GM04504 (cell line): ENCODE results near the gene C3orf38.
"Not testable (repeated sequence)": the region's sequence is repeated elsewhere in the genome, so short reads cannot be mapped to it uniquely, and the experiment has no call there.

Source experiments
- DNase-seq: peaks from one replicate; pipeline ENCODE4 v3.0.0-alpha.2; 2012; ENCODE audit warnings: low read depth

C3orf38 gene

DNA sequence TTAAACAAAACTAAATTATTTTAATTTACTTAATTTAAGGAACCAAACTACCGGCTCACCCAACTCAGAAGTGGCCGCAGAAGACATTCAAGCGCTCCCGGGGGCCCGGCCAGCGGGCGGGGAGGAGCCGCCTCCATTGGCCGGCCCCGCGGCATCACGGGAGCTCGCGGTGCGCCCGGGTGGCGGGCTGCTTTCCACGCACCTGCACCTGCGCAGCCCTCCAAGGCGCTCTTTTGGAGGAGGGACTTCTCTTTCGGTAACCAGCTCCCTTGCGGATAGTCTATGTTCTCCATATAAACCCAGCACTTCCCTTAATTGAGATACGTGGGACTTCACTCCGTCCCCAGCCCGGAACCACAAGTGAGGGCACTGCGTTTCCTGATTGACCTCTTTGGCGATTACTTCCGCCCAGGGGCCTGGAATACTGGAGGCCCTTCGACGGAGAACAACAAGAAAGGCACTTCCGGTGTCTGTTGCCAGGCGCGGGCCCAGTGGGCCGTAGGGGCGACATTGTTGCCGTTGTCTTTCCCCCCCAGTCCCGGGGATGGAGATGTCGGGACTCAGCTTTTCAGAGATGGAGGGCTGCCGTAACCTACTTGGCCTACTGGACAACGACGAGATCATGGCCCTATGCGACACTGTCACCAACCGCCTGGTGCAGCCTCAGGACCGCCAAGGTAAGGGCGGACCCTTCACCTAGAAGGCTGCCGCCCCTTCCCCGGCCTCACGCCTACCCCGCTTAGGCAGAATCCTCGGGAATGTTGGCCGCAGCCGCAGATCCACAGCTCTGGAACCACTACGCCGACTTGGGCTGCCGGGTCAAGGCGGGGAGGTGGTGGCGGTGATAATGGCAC lies at the start of gene C3orf38:
Gene C3orf38 (plus strand): TSS at position 451 of the 854 bp plus-strand sequence. CDS start 94 bp downstream, at position 545.
- peak; percentile 82 for DNase-seq

DNA sequence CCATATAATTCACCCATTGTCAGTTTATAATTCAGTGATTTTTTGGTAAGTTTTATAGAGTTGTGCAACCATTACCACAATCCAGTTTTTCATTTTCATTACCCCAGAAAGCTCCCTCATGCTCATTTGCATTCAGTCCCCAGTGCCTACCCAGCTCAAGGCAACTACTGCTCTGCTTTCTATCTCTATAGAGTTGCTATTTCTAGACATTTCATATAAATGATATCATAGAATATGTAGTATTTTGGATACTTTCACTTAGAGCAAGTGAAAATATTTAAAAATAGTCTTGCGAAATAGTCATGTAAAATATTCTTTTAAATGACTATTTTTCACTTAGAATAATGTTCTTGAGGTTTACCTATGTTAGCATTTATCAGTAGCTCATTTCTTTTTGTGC lies 48.6 kb upstream of the C3orf38 start:
- no peak for DNase-seq

DNA sequence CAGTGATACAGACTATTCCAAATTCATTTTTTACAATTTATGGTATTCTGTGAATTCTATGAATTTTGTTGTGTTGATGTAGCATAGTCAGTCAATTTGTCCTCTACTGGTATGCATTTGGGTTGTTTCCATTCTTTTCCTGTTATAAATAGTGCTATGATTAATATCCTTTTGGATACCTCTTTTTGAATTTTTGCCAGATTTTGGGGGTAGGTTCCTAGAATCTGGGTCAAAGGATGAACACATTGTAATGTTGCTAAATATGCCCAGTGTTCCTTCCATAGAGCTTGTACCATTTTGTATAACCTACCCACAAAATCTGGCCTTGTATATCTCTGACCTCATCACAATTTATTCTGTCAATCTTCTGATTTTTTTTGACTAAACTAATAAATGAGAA lies 44.4 kb upstream of the C3orf38 start:
- DNase-seq, result no peak

DNA sequence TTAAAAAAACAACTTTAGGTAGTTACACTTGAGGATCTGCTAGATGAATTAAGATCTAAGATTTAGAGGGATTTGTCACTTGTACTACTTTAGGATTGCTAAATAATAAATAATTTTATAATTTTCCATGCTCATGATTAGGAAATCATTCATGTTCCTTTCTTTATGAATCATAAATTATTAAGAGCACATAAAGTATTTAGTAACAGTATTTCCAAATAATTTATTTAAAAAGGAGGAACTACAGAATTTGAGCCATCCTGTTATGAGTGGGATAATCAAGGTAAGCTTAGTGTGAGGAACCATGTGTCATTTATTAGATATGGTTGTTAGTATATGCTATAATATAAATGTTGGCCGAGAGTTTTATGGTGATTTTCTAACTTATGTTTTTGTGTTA lies 37.5 kb upstream of the C3orf38 start:
- DNase-seq, result no peak

DNA sequence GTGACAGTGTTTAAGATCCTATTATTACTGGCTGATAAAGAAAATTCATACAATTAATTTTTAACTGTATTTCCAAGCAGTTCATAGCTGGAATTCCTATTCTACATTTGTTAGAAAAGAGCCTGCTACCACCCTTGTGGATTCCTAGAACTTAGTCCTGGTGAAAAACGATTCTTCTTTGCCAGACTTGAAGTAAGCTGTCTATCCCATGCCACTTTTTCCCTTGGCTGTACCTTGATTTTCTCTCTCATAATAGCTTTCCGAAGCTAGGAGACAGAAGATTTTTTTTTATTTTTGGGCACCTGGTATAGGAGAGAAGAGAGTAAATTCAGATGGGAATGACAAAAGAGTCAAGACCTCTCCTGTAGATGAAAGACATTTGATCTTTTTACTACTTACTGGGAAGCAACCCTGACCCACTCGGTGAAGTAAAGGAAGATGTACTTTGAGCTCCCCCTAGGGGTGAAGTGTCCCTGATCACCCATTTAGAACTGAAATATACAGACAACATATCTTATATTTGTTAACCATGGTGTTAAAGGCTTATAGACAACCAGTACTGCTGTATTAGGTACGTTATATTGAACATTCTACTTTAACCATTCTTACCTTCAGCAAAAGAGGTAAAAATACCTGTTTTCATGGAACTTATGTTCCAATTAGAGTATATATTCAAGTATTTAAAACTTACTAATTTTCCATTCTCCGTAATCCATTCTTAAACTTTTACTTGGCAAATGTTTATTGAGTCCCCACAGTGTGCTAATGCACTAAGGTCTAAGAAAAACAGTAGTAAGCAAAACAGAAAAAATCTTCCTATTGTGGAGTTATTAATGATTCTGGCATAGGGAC lies 36.2 kb upstream of the C3orf38 start:
- peak; percentile 44 for DNase-seq

DNA sequence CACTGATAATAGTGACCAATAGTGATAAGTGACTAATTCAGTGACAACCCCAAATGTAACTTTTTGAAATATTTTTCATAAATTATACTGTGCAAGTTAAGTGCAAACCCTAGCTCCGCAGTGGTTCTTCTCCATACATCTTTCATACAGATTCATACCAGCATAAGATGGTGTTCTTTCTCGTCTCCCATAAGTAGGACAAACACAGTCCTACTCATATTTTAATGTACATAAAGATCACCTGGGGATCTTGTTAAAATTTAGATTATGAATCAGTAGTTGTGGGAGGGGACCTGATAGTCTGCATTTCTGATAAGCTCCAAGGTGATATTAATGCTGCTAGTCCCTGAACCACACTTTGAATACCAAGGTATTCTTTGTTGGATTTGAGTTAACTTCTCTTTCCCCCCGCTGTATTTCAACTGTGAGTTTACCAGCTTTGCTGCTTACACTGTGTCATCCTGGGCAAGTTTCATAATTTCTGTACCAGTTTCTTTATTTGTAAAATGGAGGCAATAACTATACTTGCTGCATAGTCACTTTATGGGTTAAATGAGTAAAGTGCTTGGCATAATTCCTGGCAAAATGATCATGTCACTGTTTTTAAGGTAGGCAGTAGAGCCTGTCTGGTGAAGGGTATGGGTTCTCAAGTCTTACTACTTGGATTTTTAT lies 34.7 kb upstream of the C3orf38 start:
- no peak for DNase-seq

DNA sequence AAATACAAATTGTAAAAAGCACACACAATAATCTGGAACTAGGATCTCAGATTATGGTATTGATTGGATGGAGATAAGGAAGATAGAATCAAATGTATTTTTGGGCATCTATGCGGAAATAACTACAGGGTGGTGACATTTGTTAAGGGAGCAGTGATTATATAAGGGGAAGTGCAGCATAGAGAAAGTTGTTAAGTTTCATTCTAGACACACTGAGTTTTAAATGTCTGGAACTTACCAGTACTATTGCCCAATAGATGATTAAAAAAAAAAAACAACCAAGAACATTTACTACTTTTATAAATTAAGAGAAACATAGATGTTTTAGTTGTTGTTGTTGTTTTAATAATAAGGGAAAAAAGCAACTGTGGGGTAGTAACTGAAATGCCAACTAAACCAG lies 32.1 kb upstream of the C3orf38 start:
- DNase-seq, result no peak

DNA sequence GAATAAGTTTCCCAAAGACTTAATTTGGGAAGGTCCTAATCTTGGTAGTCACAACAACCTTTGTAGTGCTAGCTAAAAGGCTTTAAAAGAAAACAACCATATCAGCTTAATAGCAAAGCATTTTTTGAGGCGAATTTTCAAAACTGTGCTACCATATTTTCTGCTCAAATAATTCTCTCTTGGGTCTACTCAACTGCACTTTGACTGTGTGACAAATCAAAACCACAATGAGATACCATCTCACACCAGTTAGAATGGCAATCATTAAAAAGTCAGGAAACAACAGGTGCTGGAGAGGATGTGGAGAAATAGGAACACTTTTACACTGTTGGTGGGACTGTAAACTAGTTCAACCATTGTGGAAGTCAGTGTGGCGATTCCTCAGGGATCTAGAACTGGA lies 31.2 kb upstream of the C3orf38 start:
- DNase-seq, result not testable (repeated sequence)

DNA sequence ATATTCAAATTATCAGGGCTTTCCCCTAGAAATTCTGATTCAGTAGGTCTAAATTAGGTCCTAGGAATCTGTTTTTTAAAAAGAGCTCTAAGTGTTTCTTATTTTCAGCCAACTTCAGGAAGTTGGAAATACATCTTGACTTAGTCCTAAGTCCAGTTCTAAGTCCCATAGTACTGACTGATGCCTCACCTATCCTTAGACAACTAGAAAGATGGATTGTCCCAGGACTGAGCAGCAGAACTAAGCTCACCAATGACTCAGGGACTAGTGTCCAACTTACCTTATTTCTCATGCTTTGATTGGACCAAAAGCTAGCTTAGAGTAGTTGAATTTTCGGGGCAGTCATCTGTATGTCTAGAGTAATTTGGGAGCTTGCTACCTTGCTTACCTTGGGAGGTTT lies 26.2 kb upstream of the C3orf38 start:
- DNase-seq, result no peak

DNA sequence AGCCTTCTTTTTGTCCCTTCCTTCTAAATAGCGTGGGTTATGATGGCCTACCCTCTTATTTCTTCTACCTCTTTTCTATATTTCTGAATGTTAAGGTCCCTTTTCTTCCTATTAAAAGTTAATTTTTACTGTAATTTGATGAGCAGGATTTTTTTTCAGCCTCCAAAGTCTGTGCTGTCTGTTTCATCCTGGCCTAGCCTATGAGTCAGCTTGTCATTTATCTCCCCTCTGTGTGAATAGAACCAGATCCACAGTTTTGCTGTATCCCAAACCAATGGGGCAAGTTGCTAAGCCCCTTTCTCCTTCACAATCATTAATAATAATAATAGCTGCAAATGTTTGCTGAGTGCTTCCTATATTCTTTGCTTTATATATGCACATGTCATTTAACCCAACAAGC lies 18.1 kb upstream of the C3orf38 start:
- no peak for DNase-seq

DNA sequence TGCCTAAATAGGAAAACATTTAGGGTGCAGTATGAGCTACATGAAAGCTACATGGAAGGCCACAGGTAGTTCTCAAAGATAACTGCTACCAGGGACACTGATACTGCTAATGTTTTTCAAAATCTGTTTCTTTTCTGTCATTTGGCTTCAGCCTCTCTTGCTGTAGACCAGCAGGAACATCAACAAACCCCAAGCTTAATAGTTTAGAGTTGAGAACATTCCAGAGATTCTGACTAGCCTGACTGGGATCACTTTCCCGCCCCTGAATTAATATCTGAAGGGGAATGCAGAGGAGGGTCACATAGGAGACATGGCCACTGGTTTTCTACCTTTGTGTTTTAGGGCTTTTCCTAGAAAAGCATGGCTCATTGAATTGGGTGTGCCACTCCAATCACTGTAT lies 16.9 kb upstream of the C3orf38 start:
- DNase-seq, result no peak

DNA sequence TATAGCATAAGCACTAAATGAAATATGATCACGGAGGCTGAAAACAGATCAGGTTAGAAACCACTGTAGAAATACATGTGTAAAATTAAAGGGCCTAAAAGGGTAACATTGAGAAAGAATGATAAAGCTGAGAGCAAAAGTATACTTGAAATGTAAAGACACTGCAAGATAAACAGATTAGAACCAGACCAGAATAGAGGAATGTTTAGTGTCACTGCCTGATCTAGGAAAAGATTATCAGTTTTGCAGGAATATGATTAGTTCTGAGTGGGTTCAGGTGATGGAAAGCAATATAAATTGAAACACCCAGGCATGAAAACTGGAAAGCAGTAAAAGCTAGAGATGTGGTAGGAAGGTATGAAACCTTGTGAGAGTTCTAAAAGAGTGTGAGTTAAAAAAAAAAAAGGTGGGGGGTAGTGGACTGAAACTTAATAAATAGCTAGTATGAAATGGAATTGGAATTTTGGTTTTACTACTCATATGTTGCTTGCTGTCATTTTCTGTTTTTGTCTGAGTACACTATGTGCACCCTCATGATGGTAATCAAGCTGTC lies 16.0 kb upstream of the C3orf38 start:
- DNase-seq, result no peak

DNA sequence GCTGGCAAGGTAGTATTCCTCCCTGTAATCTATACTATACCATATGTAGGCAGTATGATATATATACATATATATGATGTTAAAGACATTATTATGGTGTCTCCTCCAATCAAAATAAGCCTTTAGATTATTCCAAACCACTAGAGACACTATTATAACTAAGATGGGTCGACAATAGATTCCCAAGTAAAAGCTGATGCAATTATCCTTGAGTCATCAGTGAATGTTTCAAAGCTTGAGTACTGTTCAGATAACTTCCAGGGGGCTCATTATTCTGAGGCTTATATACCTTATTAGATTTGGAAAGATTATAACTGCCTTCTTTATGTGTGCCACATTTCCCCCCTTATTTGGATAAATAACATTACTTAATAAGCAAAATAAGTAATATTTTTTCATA lies 11.9 kb upstream of the C3orf38 start:
- no peak for DNase-seq

DNA sequence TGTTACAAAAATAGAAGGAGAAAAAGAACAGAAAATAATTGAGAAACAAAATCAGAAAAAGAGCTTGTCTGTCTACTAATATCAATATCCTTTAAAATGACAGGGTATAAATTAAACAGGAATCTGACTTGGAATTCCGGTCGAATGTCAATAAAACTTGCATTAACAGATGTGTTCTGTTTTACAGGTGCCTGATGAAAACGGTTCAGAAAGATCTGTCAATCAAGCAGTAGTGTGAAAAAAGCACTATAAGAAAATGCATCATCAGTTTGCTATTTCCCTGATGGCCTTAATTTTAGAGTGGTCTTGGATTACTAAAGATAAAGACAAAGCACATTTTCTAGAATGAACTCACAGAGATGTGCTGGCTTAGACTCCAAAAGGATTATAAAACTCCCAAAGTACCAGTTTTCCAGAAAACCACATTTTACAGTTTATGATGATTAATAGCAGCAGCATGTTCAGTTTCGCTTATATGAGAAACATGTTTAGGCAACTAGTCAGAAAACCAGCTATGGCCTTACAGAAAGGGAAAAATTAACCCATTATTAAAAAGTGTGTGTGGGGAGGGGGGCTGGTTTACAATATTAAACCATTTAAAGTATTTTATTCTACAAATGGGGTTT lies 8.2 kb upstream of the C3orf38 start:
- DNase-seq, result peak; percentile 56

DNA sequence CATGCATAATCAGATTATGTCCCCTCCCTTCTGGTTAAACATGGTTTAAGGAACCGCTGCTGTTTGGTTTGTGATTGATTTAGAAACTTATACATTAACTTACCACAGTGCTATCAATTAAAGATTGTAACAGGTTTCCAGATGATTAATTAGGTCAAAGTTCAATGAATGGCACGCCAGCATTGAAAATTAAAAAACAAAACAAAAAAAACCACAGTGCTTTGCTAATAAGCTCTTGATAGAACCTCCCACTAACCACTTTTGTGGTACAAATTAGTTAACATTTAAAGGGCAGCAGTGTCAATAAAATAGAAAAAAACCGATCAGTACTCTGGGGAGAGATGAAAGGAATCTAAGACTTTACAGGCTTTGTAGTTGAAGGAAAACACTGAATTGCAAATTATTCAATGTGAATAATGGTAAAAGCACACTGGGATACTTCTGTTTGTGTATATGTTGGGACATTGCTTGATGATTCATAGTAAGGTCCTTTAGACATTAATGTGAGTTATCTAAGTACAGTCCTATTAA lies 7.6 kb upstream of the C3orf38 start:
- no peak for DNase-seq

DNA sequence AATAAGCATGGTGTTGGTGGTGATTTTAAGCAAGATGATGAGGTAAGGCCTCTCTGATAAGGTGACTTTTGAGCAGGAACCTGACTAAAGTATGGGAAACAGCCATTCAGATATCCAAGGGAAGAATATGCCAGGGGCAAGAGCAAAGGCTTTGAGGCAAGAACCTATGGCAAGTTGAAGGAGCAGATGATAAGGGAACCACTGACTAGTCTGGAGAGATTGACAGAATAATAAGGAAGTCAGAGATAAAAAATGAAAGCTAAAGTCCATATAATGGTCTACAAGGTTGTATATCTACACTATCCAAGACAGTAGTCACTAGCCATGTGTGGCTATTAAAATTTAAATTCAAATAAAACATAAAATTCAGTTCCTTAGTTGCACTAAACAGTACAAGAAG lies 2.5 kb upstream of the C3orf38 start:
- no peak for DNase-seq

DNA sequence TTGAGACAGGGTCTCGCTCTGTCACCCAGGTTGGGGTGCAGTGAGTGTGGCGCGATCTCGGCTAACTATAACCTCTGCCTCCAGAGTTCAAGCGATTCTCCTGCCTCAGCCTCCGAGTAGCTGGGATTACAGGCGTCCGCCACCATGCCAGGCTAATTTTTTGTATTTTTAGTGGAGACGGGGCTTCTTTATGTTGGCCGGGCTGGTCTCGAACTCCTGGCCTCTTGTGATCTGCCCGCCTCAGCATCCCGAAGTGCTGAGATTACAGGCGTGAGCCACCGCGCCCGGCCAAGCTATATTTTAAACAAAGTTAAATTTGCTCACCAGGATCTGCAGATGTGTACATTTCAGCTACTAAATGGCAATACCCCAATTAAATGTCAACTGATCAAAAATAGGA lies 1.1 kb upstream of the C3orf38 start:
- DNase-seq, result no peak

DNA sequence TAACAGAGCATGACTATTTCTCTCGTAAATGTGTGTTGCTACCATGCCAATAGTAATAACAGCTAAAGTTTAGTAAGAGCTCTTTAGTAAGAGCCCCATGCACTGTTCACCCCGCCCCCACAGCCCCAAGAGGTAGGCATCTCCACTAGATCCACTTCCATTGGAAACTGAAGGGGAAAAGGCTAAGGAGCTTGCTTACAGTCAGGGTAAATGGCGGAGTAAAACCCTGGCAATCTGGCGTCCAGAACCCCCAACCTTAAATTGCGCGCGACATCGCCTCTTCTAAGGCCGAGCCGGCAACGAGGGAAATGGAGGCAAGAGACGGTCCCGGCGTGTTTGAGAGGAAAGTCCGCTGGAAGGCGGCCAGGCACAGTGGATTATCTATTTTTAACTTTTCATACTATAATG lies 654 bp upstream of the C3orf38 start:
- DNase-seq, result no peak

DNA sequence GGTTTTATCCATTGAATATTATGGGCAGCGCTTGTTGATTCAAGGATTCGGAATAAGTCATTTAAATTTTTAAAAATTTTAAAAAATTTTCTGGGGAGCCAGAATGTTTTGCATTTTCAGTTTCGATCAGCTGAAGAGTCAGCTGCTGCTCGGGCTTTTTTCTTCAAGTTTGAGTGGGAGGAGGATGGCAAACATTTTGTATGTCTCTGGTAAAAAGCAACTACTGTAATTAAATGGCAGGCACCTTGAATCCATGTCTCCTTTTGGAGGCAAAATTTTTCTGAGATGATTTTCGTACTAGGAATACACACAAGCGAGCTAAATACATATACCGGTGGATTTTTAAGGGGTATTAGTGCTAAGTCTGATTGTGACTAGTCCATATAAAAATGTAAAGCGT lies 612 bp downstream of the C3orf38 start:
- DNase-seq, result no peak

DNA sequence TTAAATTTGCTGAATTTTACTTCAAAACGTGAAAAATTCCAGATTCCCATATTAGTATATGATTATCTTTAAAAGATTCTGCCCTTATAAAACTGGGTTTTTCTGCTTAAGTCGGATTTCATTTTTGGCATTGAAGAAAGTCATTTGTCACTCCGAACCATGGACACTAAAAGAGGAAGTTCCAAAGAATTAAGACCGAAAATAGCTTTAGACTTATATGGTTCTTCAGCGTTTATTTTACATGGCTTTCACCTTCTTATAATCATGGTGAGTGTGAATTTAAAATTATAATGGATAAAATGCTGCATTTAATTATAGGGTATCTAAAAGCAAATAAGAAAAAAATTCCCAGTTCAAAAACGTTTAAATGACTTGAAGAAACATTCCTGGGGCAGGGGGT lies 1.0 kb downstream of the C3orf38 start:
- DNase-seq, result no peak

DNA sequence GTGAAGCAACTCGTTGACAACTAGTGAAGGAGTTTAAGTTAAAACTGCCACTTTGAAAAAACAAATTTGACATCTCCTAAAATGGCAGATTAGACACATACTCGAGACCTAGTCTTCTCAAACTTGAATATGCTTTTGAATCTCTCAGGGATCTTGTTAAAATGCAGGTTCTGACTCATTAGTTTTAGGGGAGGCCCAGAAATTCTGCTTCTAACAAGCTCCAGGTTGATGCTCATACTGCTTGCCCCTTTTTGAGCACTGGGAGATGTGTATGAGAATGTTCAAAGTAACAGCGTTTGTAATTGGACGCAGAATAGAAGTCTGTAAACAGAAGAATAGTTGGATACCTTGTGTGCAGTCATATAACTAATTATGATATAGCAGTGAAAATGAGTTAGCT lies 1.6 kb downstream of the C3orf38 start:
- no peak for DNase-seq

DNA sequence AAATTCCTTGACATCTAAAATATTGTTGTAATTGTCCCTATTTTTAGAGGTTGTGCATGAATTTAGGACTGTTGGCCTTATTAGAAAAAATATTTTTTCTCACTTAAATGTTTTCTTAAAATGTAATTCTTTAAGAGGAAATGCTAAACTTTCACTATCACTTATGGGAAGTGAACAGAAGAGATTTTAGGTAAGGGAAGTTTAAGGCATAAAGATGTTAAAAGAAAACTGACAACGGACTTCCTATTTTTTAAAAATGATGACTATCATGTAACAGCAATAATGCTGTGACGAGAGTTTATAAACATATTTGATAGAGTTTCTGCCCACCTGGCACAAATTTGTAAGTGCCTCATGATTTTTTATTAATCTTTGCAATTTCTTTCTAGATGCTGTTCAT lies 3.1 kb downstream of the C3orf38 start:
- no peak for DNase-seq
